ENCODE data around the gene KCTD5. TPM values are rescaled to one million over a fixed set of nuclear protein-coding genes. Genes with fewer than 3 reads are reported as not detected.

Gene KCTD5
- polyA plus RNA-seq, 1 donor (not counting 4 experiments of a cell fraction or from before 2014, with no cell fraction given): 29.0 TPM

DNA sequence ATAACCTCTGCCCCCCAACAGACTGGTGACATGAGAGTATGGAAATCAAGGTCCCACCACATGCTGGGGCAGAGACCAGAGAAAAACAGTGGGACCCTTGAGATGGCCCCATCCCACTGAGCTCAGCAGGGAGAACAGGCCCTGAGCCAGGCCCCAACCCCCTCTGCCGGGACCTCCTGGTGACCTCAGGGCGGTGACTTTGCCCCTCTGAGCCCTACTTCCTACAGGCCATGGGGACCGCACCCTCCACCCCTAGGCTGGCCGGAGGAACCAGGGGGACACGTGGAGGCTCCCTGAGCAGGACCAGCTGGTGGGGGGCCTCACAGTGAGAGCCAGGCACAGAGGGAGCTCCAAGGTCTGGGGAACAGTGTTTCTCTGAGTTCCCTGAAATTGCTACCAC is 56.3 kb downstream of the KCTD5 start:
- Histone ChIP-seq H3K79me2 (ENCODE audit: control insufficient read depth, insufficient read depth, low read length) (no peaks in the 10 kb centered on the region), H4K20me1 (ENCODE audit: control insufficient read depth, extremely low read depth, insufficient read depth, low read length) (no peaks in the 10 kb centered on the region), H2AFZ (ENCODE audit: control insufficient read depth, low read length) (no peak overlapping the region), H3K27me3 (ENCODE audit: control insufficient read depth, extremely low read depth, insufficient read depth, low read length) (no peaks in the 10 kb centered on the region), H3K9me3 (ENCODE audit: control insufficient read depth, low read depth, low read length) (no peaks in the 10 kb centered on the region), H3K4me3 (ENCODE audit: control insufficient read depth in 2 of 3, extremely low read depth in 1 of 3, insufficient read depth in 2 of 3, low read depth in 1 of 3, low read length in 3 of 3) (no peak overlapping the region), H3K9ac (ENCODE audit: control insufficient read depth, extremely low read depth, insufficient read depth, low read length) (no peak overlapping the region), H3K4me1 (ENCODE audit: control insufficient read depth, extremely low read depth, insufficient read depth, low read length) (peaks cover 3% of the 10 kb centered on the region), H3K4me2 (ENCODE audit: control insufficient read depth, extremely low read depth, insufficient read depth, low read depth, low read length) (no peak overlapping the region), H3K9me1 (ENCODE audit: control insufficient read depth, extremely low read depth, insufficient read depth, low read length) (no peaks in the 10 kb centered on the region), H3K36me3 (ENCODE audit: control insufficient read depth in 2 of 2, extremely low read depth in 1 of 2, insufficient read depth in 2 of 2, low read length in 2 of 2) (no peaks in the 10 kb centered on the region), H3K27ac (ENCODE audit: control insufficient read depth, insufficient read depth, low read length) (no peak overlapping the region)
- no peak for TF ChIP-seq EZH2 (IDR thresholded peaks at IDR 0.05; ENCODE audit: low read length)
- TF ChIP-seq, protein P1, sequence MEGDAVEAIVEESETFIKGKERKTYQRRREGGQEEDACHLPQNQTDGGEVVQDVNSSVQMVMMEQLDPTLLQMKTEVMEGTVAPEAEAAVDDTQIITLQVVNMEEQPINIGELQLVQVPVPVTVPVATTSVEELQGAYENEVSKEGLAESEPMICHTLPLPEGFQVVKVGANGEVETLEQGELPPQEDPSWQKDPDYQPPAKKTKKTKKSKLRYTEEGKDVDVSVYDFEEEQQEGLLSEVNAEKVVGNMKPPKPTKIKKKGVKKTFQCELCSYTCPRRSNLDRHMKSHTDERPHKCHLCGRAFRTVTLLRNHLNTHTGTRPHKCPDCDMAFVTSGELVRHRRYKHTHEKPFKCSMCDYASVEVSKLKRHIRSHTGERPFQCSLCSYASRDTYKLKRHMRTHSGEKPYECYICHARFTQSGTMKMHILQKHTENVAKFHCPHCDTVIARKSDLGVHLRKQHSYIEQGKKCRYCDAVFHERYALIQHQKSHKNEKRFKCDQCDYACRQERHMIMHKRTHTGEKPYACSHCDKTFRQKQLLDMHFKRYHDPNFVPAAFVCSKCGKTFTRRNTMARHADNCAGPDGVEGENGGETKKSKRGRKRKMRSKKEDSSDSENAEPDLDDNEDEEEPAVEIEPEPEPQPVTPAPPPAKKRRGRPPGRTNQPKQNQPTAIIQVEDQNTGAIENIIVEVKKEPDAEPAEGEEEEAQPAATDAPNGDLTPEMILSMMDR (optimal IDR thresholded peaks at IDR 0.05 in 1 of 3, IDR thresholded peaks at IDR 0.05 in 1 of 3, conservative IDR thresholded peaks at IDR 0.05 in 1 of 3; ENCODE audit: extremely low read depth in 1 of 3, insufficient read depth in 2 of 3, low read length in 3 of 3): no peak
- dilution Hi-C loops (cut with MboI; ENCODE audit: extremely low pct_ligation_motif_present, low sequenced_read_pairs): no loop called here
- DNase-seq (ENCODE audit: low read depth, low spot score) (no peak), FAIRE-seq (no peak)

DNA sequence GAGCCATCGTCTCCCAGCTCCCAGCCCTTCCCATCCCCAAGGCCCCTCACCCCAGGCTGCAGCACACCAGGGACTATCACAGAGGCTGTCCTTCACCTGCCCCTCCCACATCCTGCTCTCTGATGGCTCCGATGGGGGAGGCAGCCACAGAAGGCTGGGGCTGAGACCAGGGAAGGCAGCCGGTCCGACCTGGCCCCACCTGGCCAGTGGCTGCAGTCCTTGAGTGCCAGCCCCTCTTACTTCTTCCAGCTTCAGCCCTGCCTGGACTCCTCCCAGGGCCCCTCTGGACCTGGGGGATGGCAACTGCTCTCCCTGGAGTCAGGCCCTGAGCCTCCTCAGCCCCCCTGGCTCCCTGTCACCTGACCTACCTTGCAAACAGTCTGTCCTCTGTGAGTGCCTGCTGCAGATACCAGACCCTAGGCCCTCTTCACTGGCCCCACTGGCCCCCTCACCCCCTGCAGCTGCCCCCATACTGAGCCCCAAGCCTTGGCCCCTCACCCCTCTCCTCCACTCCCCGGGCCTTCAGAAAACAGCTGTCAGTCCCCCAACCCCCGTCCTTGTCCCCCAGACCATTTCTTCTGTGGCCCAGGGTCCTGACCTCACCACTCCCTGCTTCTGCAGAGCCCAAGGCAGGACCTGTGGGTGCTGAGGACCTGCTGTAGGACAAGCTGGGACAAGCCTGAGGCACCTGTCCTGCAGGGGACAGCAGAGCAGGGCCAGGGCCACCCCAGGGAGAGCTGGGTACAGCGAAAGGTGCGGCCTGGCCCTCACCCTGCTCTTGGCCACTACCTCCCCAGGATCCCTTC is 57.5 kb downstream of the KCTD5 start:
- H3K36me3 ChIP-seq (ENCODE audit: control insufficient read depth in 2 of 2, extremely low read depth in 1 of 2, insufficient read depth in 2 of 2, low read length in 2 of 2): no peaks in the 10 kb centered on the region
- no peaks in the 10 kb centered on the region for H3K9me3 ChIP-seq (ENCODE audit: control insufficient read depth, low read depth, low read length)
- TF ChIP-seq, protein P1 (optimal IDR thresholded peaks at IDR 0.05 in 1 of 3, IDR thresholded peaks at IDR 0.05 in 1 of 3, conservative IDR thresholded peaks at IDR 0.05 in 1 of 3; ENCODE audit: extremely low read depth in 1 of 3, insufficient read depth in 2 of 3, low read length in 3 of 3): no peak
- H3K27me3 ChIP-seq (ENCODE audit: control insufficient read depth, extremely low read depth, insufficient read depth, low read length): no peaks in the 10 kb centered on the region
- H3K9ac ChIP-seq (ENCODE audit: control insufficient read depth, extremely low read depth, insufficient read depth, low read length): no peak overlapping the region
- H3K4me3 ChIP-seq (ENCODE audit: control insufficient read depth in 2 of 3, extremely low read depth in 1 of 3, insufficient read depth in 2 of 3, low read depth in 1 of 3, low read length in 3 of 3): no peak overlapping the region
- H4K20me1 ChIP-seq (ENCODE audit: control insufficient read depth, extremely low read depth, insufficient read depth, low read length): no peaks in the 10 kb centered on the region
- H3K4me1 ChIP-seq (ENCODE audit: control insufficient read depth, extremely low read depth, insufficient read depth, low read length): peaks cover 3% of the 10 kb centered on the region
- no peaks in the 10 kb centered on the region for H3K9me1 ChIP-seq (ENCODE audit: control insufficient read depth, extremely low read depth, insufficient read depth, low read length)
- dilution Hi-C loops (cut with MboI; ENCODE audit: extremely low pct_ligation_motif_present, low sequenced_read_pairs): no loop called here
- no peaks in the 10 kb centered on the region for H3K79me2 ChIP-seq (ENCODE audit: control insufficient read depth, insufficient read depth, low read length)
- H3K4me2 ChIP-seq (ENCODE audit: control insufficient read depth, extremely low read depth, insufficient read depth, low read depth, low read length): no peak overlapping the region
- H3K27ac ChIP-seq (ENCODE audit: control insufficient read depth, insufficient read depth, low read length): no peak overlapping the region
- DNase-seq (ENCODE audit: low read depth, low spot score) (no peak), FAIRE-seq (no peak)
- no peak overlapping the region for H2AFZ ChIP-seq (ENCODE audit: control insufficient read depth, low read length)

Measured in keratinocyte (primary cell).